C1 segment of cervical spinal cord (tissue), 14 donors: ENCODE measurements around the gene AEBP2.
"Not testable (repeated sequence)": the region's sequence is repeated elsewhere in the genome, so short reads cannot be mapped to it uniquely, and the experiment has no call there.

Source experiments
- DNase-seq, 14 donors: peaks; one replicate each; lab custom pipeline; 2025; lab: John Stamatoyannopoulos, UW

AEBP2 gene

DNA sequence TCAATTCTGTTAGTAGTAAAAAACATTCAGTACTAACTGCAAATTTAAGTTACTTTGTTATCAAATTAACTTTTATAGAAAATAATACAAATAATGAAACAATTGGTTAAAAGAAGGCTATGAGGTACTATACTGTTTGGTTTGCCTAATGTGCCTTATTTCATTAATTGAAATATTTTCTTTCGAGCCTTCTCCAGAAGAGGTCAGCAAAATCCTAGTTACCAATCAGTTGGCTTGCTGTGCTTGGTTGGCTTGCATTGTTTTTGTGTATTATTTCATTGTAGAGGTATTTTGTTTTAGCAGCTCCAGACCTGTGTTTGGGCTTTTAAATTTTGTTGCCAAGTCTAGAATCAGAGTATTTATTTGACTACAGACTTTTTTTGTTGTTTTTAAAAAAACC lies 68.5 kb downstream of the AEBP2 start:
- no peak for DNase-seq

DNA sequence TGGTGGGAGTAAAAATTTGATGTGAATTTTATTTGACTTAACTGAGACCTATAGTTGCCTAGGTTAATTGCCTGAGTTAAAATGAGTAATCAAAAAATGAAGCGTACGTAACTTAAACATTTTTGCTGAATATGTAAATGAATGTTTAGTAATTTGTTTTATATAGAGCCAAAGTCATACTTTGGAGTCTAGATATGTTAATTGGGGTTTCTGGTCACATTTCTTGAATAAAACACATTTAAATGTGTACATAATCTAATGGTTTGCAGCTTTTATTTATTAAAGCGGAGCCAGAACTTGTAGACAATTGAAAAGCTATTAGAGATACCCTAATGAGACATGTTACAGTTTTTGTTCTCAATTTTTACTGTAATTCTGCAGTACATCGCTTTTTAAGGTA lies 71.2 kb downstream of the AEBP2 start:
- no peak for DNase-seq

DNA sequence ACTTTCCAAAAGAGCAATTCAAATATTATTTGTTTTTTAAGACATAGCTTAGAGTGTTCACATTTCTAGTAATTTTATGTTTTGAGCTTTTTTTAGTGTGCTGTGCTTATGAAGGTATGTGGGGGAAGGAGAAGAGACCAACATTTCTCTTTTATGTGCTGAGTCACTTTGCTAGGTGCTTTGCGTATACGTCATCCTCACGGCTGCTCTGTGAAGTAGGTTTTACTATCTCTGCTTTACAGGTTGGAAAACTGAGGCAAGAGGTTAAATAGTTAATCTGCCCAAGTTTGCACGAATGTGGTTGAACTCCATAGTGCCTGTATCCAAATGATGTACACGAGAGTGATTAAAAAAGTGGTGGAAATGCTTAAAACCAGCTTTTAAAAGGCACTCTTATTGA lies 75.9 kb downstream of the AEBP2 start:
- no peak for DNase-seq

DNA sequence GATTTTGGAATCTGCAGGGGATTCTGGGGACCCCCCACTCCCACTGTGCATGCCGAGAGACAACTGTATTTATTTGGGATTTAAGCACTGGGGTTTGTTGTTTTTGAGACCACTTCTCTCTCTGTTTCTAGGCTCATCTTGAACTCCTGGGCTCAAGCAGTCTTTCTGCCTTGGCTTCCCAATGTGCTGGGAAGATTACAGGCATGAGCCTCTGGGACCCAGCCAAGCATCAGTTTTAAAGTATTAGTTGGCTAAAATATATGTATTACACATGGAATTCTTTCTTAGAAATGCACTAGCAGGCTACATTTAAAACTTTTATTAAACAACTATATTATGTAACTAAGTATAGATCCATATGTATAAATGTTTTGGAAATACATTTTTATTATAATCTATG lies 78.3 kb downstream of the AEBP2 start:
- DNase-seq: no peak

DNA sequence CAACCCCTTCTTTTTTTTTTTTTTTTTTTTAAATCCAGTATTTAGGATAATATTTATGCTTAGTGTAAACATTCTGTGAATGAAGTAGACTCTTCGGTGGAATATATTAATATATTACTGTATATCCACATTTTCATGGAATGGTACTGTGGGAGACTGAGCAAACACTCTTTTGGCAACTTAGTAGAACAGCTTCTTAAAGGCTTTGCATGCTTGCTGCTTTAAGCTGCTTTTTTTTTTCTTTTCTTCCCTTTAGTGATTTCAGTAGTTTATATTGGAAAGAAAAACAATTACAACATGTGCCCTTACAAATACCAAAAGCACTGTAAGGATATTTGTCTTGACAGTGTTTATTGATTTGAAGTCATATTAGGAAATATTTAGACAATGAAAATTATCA lies 78.9 kb downstream of the AEBP2 start:
- DNase-seq: no peak

DNA sequence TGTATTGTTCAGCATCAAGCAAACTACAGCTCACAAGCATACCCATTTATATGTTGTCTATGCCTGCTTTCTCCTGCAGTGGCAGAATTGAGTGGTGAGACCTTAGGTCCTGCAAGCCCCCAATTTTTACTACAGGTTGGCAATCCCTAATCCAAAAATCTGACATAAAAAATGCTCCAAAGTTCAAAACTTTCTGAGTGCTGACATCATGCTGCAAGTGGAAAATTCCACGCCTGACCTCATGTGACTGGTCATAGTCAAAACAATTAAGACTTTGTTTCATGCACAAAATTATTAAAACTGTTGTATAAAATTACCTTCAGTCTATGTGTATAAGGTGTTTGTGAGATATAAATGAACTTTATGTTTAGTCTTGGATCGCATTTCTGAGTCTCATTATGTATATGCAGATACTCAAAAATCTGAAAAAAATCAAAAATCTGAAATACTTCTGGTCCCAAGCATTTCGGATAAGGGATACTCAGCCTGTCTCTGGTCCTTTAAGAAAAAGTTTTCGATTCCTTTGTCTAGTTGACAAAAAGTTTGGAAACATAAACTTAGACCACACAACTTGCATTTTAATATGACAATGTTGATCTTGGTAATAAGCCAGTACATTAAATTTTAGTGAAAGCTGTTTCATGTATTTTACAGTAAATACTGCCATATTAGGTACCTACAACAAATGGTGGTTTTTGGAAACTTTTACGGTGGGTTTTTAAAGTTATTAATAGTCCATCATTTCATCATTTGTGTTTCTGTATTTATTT lies 81.5 kb downstream of the AEBP2 start:
- no peak for DNase-seq

DNA sequence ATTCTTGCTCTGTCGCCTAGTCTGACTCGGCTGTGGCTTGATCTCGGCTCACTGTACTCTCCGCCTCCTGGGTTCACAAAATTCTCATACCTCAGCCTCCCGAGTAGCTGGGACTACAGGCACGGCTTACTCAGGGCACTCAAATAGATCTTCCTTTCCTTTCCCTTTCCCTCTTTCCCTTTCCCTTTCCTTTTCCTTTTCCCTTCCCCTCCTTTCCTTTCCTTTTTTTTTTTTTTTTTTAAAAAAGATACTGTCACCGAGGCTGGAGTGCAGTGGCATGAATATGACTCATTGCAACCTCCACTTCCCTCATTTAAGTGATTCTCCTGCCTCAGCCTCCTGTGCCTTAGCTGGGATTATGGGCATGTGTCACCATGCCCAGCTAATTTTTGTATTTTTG lies 86.0 kb downstream of the AEBP2 start:
- DNase-seq: no peak

DNA sequence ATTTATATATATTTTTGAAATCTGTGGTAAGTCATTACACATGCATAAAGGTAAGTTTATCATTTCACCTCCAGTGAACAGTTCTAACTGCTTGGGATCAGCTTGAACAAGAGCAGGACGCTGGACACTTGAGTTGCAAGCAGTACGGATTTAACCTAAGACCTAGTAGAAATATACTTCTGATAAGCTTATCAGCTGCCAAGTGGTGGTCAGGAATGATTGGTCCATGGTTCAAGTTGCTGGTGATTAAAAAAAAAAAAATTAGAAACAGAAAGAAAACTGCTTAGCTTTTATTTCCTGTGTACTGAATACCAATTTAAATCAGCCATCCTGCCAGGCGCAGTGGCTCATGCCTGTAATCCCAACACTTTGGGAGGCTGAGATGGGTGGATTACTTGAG lies 88.6 kb downstream of the AEBP2 start:
- DNase-seq: no peak

DNA sequence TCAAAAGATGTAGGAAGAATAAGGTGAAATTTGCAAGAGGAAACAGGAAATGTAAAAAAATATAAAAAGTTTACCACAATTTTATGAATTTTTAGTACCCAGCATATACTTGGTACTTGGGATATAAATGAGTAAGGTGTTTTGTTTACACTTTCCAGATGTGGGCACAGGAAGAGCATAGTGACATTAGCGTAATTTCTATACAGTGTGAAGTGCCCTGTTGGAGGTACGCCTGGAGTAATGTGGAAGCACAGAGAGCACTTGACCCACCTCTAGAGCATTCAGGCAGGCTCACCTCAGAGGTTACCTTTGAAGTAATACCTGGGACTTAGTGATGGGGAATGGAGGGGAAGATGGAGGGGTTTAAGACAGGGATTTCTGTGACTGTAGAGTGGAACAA lies 89.5 kb downstream of the AEBP2 start:
- DNase-seq: no peak

DNA sequence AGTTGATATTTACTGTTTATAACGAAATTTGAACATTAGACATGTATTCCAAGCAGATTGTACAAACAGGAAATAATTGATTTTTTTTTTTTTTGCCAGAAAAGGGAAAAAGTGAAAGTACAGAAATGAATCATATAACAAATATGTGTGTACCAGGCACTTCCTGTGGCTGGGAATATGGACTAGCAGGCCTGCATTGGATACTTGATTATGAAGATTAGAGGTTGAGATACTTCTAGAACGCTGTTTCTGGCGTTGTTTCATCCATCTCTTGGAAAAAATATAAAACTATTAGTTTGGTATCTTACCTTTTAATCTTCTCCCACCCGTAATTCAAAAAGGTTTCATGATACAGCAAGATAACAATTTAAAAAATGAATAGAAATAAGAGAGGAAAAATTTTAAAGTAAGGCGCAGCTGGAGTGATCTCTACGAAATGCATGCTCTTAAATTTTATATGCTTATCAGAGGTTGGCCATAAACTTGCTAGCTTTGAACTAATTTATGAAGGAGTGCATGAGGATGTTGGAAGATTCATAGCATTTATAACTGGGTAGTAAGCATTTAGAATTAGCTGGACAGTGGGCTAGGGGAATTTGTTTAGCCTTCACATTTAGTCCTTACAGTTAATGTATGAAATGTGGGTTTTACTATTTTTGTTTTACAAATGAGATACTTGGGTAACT lies 90.8 kb downstream of the AEBP2 start:
- no peak for DNase-seq

DNA sequence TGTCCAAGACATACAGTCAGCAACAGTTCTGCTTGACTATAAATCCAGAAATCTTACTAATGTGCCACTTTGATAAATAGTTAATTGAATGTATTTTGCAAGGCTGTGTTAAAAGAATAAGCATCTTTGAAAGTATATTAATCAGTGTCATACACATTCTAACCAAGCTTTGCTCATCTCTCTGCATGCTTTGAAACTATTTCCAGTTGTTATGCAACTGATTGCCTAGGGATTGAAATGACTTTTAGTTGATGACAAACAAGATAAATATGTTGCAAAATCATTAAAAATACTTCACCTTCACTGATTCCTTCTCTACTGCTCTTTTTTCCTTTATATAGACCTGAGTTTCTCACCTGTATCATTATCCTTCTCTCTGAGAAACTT lies 91.3 kb downstream of the AEBP2 start:
- DNase-seq: no peak

DNA sequence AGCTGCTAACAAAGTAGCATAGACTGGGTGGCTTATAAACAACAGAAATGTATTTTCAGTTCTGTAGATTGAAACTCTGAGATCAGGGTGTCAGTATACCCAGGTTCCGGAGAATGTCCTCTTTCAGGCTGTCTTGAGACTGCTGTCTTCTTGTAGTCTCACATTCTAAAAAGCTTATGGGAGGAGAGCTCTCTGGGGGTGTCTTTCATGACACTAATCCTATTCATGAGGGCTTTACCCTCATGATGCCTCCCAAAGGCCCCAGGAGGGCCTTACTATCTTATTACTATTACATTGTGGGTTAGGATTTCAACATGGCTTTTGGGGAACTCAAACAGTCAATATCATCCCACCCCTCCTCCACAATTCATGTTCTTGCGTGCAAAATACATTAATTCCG lies 94.3 kb downstream of the AEBP2 start:
- DNase-seq: no peak

DNA sequence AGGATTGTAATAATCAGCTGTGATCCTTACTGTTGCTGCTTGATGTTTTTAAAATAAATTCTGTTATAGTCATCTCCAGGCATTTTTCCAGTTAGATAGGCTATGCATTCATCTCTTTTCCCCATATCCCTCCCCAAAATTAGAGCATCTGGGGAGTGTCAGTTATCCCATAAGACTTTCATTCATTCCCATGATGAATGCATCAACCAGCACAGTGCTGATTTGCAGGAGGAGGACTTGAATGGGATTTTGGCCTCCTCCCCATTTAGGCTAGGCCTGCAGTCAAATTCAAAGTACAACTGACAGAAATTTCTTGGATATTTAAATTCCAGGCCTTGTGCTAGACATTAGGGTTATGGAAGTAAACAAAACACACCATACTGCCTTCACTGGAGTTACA lies 99.8 kb downstream of the AEBP2 start:
- DNase-seq: no peak

DNA sequence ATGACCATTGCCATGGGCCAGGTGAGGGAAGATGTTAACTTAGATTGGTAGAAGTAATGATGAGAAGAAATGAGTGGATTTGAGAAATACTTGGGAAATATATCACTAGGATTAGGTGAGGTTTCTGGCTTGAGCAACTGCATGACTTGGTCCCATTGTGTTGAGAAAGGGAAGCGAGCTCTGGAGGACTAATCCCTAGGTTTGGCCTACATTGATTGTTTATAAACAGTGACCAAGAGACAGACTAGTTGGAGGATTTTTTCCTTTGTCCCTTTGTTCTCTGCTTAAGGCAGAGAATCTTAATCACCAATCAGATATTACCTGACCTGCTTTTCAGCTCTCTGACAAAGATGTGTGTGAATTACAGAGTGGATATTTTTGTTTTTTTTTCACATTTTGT lies 100.5 kb downstream of the AEBP2 start:
- DNase-seq: no peak

DNA sequence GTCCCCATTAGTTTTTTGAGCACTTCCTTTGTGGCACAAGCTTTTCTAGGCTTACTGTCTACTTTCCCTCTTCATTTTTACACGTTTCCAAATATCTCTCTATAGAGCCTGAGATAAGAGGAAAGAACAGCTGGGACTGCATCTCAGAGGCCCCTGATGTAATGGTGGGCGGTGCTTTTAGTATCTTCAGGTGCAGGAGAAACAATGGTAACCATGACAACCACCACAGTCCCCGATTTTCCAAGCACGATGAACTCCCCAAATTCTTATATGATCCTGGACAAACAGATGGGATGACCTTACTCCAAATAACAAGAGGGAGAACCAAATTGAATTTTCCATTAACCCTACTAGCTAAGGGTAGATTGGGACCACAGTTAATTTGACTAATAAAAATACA lies 103.3 kb downstream of the AEBP2 start:
- DNase-seq: no peak

DNA sequence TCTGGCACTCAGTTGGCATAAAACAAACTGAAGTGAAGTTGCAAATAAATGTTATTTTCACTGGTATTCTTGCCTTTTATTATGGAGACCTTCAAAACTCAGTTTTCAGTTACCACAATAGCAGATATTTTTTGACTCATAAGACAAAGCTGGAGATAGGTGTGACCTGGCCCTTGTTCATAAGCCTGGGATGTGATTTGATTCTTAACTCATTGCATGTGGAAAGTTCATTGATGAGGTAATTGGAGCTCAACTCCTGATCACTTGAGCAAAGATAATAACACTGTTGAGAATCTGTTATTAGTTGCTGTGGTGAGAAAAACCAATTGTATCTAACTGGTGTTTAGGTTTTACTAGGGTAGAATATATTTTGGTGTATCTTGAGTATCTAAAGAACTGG lies 105.1 kb downstream of the AEBP2 start:
- no peak for DNase-seq

DNA sequence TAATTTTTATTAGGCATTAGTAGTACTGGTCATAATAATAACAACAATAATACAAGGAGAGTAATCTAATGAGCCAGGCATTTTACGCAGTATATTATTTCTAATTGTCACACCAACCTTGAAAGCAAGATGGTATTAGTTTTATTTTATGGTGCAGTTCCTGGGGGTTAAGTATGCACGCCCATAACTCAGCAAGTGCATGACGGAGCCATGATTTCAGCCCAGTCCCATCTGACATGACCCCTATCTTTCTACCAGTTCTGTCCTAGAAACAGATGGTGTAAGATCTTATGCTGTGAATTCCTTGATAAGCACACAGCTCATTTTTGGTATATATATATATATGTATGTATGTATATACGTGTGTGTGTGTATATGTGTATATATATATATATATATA lies 106.0 kb downstream of the AEBP2 start:
- DNase-seq: no peak

DNA sequence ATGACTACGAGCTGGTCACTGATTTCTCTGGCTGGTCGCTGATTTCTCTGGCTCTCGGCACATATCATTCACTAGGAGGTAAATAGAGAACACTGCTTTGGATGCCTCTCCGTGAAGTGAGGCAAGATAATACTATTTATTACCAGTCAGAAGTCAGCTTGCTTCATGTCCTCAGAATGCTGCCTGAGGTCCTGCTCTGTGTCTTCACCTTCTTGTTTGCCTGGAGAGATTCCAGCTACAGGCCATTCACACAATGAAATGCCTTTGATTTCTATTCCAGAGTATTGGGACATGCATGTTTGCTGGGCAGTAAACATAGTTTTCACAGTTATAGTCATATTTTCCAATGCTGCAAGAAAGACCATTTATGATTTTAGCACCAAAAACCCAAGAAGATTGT lies 106.7 kb downstream of the AEBP2 start:
- no peak for DNase-seq

DNA sequence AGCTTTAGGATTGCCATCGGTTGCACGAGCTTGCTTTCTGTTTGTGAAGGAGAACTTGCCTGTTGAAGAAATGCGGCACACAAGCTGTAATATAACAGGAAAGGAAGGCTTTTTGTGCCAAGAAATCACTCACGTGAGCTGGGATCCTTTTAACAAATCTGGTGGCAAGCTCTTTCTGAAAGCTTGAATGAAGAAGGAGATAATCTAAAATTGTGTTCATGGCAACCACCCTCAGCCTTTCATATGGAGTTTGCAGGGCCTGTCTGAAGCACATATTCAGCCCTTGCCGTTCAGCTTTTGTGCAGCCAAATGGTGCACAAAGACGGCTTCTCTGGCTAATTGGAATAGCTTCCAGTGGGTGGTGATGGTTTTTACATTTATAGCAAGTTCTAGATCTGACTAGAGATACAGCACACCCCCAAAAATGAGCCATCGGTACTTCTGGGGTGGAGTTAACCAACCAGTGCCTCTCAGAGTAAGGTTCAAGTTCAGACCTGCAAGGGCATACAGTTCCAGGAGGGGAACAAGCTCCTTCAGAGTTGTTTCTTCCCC lies 107.4 kb downstream of the AEBP2 start:
- peak in 3 of 14 donors; percentile 1 to 7 (median 3) for DNase-seq

DNA sequence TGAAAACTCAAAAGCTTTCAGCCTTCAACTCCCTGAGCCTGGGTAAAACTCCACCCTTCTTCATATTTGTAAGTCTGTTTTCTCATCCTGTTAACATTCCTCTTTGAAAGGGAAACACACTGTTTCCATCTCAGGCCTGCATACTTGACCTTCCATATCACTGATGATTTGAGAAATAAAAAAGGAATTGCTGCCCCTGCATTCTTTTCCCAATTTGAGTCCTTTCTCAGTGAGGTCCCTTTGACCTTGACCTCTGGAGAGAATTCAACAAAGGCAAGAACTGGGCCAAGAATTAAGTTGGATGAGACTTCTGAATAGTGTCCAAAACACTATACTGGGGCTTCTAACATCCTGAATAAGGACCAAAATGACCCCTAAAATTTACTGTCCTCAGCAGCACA lies 108.0 kb downstream of the AEBP2 start:
- no peak for DNase-seq

DNA sequence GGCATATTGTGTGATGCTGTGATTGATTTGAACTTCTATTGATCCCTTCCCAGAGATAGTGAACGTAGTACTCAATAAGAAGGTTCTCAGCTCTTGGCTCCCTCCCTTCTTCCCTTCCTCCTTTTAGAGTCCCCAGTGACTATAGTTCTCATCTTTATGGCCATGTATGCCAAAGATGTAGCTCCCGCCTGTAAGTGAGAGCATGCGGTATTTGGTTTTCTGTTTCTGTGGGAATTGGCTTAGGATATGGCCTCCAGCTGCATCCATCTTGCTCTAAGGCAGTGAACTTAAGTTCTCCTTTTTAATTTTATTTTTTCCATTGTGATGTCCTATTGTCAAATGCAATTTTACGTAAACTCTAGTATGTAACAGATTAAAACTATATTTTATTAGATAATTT lies 109.5 kb downstream of the AEBP2 start:
- DNase-seq: no peak

DNA sequence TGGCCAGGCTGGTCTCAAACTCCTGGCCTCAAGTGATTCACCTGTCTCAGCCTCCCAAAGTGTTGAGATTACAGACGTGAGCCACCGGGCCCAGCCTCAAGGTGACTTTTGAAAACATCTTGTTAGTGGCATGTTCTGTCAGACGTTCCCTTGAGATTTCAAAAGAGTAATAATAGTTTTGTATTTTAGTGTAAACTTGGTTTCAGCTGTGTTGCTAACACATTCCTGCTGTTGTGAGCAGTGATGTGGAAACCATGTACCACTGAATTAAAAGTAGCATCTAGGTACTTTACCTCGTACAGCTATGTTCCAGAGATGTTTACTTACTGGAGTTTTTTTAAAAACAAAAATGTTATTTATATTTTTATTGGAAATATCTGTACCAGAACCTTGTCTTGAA lies 111.3 kb downstream of the AEBP2 start:
- no peak for DNase-seq

DNA sequence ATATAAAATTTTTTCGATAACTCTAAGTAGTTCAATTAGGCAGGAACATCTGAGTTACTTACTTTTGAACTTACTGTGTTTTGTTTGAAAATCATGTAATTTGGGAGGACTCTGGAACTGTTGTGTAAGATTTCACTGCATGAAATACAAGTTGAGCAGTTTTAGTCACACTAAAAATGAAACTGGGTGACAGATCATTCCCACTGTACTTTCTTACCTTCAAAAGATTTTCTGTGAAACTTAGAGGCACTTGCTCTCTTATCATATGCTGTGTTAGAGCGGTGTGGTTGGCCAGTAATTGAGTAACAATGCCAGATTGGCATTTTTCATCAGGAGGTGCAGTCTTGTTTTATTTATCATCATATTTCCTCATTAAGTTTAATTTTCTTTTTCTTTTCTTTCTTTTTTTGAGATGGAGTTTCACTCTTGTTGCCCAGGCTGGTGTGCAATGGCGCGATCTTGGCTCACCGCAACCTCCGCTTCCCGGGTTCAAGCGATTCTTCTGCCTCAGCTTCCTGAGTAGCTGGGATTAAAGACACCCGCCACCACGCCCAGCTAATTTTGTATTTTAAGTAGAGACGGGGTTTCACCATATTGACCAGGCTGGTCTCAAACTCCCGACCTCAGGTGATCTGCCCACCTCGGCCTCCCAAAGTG lies 113.3 kb downstream of the AEBP2 start:
- DNase-seq: not testable (repeated sequence)
